PC-9 (cell line): ENCODE data around the gene PIK3R1.

Source experiments
- EZH2 ChIP-seq: fragments of 200-600 bp; sonication (generic); IDR thresholded peaks from 2 replicates; pipeline ENCODE4 v1.8.0; 2017; ENCODE audit warnings: antibody characterized with exemption, low read depth
- TF ChIP-seq, protein P1 (sequence below): fragments of 200-600 bp; sonication (generic); conservative IDR thresholded peaks from 2 replicates; pipeline ENCODE4 v1.6.1; 2017; ENCODE audit warnings: mixed run types, antibody characterized with exemption, mild to moderate bottlenecking, moderate library complexity

DNA sequence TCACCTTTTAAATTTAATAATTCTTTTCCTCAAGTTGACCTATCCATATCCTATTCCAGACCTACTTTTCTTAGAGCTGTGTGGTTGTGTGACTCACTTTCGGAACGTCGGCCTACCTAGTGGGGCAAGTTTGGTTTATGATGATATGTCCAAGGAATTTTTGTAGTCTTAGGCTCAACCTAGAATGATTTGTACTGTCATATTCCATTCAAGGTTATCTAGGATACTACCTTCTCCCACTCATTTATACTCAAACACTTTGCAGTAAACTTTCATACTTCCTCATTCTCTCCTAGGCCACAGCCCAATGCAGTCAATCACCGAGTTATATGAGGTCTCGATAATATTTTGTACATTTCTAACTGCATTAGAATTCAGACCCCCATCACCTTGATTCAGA, 61.9 kb downstream of the PIK3R1 start:
- TF ChIP-seq, protein P1, sequence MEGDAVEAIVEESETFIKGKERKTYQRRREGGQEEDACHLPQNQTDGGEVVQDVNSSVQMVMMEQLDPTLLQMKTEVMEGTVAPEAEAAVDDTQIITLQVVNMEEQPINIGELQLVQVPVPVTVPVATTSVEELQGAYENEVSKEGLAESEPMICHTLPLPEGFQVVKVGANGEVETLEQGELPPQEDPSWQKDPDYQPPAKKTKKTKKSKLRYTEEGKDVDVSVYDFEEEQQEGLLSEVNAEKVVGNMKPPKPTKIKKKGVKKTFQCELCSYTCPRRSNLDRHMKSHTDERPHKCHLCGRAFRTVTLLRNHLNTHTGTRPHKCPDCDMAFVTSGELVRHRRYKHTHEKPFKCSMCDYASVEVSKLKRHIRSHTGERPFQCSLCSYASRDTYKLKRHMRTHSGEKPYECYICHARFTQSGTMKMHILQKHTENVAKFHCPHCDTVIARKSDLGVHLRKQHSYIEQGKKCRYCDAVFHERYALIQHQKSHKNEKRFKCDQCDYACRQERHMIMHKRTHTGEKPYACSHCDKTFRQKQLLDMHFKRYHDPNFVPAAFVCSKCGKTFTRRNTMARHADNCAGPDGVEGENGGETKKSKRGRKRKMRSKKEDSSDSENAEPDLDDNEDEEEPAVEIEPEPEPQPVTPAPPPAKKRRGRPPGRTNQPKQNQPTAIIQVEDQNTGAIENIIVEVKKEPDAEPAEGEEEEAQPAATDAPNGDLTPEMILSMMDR, result no peak
- no peak for TF ChIP-seq EZH2
